Measurements from ENCODE around the gene ZCCHC2.

ZCCHC2 gene

DNA sequence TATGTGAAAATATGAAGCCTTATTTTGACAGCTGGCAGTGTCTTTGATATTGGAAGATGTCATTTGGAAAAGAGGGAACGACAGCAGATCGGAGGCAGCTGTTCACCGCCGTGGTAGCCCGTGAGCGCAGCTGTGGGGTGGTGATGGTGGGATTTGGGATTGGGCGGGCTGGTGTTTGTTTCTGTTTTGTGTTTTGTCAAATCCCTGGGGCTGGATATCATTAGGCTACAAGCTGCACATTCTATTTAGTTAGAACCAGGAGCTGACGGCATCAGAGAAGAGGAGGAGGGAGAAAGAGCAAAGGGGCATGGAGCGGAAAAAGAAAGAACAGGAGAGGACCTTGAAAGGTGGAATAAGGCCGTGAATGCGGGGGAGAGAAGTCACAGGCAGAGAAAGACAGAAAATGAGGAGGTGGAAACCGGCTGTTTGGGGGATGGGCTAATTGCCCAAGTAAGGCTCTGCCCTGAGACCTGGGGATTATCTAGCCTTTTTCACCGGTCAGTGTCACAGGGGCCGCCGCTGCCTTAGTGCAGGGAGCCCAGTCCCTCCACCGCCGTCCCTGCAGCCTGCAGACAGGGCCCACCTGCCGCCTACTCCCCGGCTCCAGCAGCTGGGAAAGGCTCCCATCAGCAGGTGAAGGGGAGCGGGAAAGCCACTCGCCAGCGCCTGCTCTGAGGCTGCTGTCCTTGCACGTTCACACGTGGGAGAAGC is 88.0 kb downstream of the ZCCHC2 start:
- DNase-seq: no peak

DNA sequence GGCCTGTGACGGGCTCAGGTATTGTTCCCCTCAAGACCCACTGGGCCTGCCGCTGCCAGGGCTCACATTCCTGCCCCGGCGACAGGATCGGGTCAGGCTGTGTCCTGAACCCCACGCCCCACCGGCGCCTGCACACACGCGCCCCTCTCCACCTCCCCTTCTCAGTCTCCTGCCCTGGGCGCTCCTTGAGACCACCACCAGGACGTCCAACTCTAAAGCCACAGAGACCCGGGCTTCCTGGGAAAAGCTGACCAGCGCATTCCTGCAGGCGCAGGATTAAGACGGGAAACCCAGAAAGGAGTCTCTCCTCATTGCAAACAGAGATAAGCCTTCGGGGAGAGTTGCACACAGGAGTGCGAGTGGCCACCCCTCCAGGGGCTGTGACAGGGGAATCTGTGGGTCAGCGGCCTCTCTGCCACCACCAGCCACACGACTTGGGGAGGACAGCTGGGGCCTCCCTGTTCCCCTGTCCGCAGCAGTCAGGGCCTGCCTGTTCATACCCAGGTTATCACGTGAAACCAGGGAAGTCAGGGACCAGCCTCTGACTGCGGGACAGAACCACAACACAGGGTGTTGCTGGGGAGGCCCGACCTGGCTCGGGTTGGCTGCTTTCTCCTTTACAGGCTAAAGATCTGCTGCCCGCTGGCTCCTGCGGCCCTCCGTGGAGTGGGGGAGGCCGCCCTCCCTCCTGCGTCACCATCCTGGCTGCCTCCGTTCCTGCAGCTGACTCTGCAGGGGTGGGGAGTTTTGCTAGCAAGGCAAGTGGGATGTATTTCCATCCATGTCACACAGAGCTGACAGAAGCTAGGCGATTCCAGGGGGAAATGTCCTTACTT is 88.8 kb downstream of the ZCCHC2 start:
- DNase-seq: peak; percentile 63 to 81 (median 76)

DNA sequence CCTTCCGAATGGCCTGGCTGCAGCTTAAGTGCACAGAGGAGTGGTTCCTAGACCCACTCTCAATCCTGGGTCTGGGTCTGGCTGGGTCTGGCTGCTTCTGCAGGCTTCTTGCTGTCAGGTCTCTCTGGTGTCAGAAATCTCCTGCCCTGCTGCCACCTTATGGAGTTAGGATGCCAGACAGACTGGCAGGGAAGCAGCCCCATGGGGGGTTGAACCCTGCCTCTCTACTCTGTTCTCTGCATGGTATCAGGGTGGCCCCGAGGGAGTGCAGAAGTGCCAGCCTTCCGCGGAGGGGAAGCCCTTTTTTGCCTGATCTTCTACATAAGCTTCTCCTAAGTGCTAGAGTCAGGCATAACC is 89.4 kb downstream of the ZCCHC2 start:
- peak in 1 of 3 donors; percentile 14 for DNase-seq

- peak; percentile 66 to 72 (median 69) for DNase-seq
Observed at GRCh38 chr18:62612776-62613175, 90.0 kb downstream of the ZCCHC2 start.

DNA sequence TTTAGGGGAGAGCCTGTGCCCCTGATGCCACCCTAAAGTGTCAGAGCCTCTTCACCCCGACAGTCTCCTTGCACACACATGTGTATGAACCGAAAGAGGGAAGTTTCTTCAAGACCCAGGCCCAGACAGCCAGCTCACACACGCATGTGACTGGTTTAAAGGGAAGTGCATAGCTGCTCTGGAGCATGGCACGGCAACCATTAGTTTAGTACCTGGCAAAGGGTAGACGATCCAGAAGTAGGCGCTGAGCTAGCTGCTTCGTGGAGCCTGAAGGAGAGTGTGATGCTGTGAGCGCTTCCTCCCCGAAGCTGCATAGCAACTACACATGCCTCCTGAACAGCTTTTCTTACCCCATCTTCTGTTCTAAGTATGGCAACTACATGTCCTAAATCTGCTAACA is 91.7 kb downstream of the ZCCHC2 start:
- DNase-seq: peak; percentile 48 to 51 (median 50)

DNA sequence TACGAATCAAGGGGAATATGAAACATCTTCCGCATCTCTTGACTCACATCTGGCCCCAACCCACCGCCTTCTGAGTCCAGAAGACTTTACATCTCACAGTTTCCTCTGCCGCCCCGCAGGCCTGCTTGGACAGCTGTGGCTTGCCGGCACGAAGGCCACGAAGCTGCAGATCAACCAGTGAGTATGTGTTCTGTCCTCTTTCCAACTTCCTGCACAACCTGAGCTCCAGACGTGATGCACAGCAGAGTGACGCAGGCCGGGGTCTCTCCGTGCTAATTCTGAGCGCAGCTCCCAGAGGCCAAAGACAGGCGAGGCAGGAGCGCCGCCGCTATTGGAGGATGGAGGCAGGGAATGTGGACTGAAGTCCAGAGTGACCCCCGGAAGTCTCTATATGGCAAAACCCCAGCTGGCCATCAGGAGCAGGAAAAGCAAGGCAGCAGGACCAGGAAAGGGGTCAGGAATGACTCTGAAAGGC is 93.5 kb downstream of the ZCCHC2 start:
- DNase-seq: no peak

- DNase-seq: no peak
Observed at GRCh38 chr18:62617793-62618591, 95.2 kb downstream of the ZCCHC2 start.

DNA sequence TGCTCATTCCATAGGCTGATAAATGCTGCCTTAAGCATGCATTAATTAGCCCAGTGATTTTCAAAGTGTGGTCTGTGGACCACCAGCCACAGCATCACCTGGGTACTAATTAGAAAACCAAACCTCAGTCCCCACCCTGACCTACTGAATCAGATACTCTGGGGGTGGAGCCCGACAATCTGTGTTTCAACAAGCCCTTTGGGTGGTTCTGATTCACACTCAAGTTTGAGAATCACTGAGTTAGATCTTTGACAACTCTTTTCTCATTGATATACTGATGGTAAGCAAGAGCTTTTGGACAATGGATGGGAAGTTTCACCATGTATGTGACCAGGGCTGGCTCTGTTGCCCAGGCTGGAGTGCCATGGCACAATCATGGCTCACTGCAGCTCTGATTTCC is 95.9 kb downstream of the ZCCHC2 start:
- DNase-seq: no peak

- no peak for DNase-seq
Observed at GRCh38 chr18:62621546-62621945, 98.7 kb downstream of the ZCCHC2 start.

- no peak for DNase-seq
Observed at GRCh38 chr18:62625019-62625418, 102.2 kb downstream of the ZCCHC2 start.

Measured in suppressor macrophage treated with lipopolysaccharide for 1 hour (primary cell).